ENCODE measurements around the gene ANKS1A.
"Not testable (repeated sequence)": the region's sequence is repeated elsewhere in the genome, so short reads cannot be mapped to it uniquely, and the experiment has no call there.

The ANKS1A gene

GRCh38 chr6:34917626-34918285 lies 28.7 kb downstream of the ANKS1A start:
- no peak for DNase-seq (ENCODE audit: low read depth in 3 of 3, low spot score in 1 of 3)

- no peak for DNase-seq (ENCODE audit: low read depth in 3 of 3, low spot score in 1 of 3)
Observed at GRCh38 chr6:34919651-34920050, 30.6 kb downstream of the ANKS1A start.

DNA sequence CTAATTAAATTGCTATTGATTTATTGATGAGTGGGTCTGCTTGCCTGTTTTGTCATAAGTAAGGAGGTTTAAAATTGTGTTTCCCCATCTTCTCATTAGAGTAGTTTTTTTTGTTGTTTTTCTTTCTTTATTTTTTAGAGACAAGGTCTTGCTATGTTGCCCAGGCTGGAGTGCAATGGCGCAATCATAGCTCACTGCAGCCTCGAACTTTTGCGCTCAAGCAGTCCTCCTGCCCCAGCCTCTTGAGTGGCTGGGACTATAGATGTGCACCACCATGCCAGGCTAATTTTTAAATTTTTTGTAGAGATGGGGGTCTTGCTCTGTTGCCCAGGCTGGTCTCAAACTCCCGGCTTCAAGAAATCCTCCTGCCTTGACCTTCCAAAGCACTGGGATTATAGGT lies 31.0 kb downstream of the ANKS1A start:
- DNase-seq (ENCODE audit: low read depth in 3 of 3, low spot score in 1 of 3): no peak

DNA sequence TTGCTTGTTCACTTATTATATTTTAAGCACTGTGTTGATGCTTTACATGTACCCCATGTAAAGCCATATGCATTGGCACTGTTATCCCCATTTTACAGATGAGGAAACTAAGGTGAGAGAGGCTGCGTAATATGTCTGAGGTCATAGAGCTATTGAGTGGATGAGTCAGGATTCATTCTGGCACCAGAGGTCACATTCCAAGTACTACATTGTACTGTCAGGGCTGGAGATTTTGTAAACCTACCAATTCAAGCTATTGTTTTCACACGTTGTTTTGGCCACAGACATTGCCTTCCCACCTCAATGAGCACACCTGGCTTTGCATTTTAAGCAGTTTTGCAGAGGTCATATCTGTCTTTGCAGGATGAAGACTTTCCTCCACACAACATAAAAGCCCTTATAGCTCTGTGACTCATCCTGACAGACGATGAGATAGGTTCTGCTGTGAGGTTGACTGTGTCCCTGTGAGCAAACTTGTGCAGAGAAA lies 33.2 kb downstream of the ANKS1A start:
- no peak for DNase-seq (ENCODE audit: low read depth in 3 of 3, low spot score in 1 of 3)

DNA sequence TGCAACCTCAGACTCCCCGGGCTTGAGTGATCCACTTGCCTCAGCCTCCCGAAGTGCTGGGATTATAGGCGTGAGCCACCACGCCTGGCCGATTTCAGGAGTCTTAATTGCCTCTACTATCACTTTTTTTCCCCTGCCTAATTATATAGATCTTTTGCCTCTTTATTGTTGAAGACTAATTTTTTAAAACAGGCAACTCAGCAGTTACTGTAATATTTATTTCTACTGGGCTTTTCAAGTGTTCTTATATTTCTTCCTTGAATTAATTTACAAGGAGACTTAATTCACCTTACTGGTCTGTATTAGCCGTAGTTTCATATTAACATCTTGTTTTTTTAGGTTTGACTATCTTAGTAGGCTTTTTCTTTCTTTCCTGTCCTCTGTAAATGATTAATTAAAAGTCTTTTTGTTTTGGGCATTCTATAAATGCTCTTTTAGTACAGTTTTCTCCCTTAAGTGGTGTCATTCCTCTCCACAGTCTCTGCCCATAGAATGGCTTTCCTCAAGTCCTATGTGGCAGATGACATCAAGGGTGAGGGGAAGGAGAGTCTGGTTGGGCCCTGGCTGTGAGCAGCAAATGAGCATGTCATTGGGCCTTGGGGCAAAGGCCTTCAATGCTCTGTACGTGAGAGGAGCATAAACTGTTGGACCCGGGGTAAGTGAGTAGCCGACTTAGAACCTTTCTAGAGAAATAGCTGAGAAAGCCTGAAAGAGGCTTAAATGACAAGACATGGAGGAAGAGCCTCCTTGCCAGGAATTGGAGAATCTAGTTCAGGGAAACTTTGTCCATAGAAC lies 36.0 kb downstream of the ANKS1A start:
- DNase-seq (ENCODE audit: low read depth in 3 of 3, low spot score in 1 of 3): no peak

DNA sequence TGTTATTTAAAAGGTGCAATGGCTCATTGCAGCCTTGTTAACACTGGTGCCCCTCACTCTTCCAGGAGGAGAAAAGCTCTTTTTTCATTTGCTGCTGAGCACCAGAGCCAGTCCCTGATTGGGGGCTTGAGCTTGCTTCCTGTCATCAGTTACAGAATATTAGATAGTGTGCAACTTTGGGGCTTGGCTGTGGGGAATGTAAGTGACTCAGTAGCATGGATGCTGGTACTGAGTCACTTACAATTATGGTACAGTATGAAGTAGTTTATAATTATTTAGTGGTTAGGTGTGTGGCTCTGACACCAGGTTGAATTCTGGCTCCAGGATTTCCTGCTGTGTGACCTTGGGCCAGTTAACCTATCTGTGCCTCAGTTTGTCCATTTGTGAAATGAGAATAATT lies 37.6 kb downstream of the ANKS1A start:
- no peak for DNase-seq (ENCODE audit: low read depth in 3 of 3, low spot score in 1 of 3)

DNA sequence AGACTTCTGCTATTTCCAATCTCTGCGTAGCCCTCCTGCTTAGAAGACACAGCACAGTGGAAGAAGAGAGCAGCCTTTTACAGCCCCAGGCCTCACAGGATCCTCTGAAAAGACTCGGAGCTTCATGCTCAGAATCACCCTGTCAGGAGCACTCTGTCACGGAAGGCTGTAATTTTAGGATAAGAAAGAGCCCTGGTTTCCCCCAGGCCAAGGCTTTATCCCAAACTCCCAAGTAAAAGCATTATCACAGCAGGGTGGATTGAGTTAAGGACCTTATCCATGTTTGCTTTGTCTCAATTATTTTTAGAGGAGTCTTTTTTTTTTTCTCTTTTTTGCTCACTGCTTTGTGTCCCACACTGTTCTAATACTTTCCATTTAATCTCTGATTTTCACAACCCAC lies 39.2 kb downstream of the ANKS1A start:
- DNase-seq (ENCODE audit: low read depth in 3 of 3, low spot score in 1 of 3): no peak

- no peak for DNase-seq (ENCODE audit: low read depth in 3 of 3, low spot score in 1 of 3)
Observed at GRCh38 chr6:34928695-34929094, 39.6 kb downstream of the ANKS1A start.

DNA sequence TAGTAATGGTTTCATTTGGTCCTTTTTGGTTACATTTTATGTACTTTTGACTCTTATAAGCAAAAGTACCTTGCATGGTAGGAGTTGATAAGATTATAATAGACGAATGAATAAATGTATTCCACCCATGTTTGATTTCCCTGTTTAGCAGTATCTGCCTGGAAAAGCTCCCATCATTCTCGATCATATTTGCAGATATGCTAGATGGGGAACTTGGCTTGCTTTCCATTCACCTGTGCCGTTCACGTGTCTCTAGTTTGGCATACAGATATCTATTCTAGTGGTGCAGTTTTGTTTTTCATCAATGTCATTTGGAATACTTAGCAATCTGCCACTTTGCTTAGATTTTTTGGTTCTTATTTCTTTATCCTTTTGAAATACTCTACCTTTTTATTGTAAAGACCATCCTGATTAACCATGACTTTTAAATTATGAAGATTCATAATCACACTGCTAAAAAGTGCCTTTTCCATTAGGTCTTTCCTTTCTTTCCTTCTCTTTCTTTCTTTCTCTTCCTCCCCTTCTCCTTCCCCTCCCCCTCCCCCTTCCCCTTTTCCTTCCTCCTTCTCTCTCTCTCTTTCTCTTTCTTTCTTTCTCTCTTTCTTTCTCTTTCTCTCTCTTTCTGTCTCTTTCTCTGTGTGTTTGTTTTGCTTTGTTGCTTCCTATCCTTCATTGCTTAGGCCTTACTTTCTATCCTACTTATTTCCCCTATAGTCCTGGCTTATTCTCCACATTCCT lies 40.4 kb downstream of the ANKS1A start:
- no peak for DNase-seq (ENCODE audit: low read depth in 3 of 3, low spot score in 1 of 3)

DNA sequence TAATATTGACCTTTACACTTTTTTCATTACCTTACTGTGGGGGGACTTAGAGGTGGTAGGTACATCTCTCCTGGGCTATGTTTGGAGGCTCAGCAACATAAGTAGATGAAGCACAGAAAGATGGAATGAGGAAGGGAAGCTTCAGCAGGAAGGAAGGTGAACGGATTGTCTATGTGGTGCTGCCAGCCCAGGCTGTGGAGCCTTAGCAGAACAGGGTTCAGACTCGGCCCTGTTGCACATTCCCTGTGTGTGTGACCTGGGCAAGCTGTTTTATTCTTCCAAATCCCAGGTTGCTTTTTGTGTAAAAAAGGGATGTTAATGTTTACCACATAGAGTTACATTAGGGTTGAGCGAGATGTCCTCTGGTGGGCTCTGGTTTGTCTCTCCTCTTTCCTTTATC lies 41.2 kb downstream of the ANKS1A start:
- no peak for DNase-seq (ENCODE audit: low read depth in 3 of 3, low spot score in 1 of 3)

DNA sequence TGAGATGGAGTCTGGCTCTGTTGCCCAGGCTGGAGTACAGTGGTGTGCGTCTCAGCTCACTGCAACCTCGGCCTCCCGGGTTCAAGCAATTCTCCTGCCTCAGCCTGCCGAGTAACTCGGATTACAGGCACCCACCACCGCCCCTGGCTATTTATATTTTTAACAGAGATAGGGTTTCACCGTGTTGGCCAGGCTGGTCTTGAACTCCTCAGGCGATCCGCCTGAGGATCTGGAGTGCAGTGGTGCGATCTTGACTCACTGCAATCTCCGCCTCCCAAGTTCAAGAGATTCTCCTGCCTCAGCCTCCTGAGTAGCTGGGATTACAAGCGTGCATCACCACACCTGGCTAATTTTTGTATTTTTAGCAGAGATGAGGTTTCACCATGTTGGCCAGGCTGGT lies 43.1 kb downstream of the ANKS1A start:
- not testable (repeated sequence) for DNase-seq (ENCODE audit: low read depth in 3 of 3, low spot score in 1 of 3)

DNA sequence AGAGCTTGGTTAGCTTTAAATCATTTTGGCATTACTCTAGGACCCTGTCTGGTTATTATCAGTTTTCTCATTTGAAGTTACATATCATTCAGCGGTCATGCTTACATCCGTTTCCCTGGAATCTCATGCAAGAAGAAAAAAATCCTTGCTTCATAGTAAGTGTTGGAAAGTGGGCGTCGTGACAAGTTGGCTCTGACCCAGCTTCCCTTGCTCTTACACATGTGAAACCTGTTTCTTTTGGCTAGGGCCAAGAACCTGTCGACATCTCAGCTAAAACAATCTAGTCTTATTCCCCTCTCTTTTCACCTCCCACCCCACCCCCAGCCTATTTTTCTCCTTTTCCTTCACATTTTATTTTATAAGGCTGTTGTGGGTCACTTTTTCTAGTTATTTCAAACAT lies 45.5 kb downstream of the ANKS1A start:
- no peak for DNase-seq (ENCODE audit: low read depth in 3 of 3, low spot score in 1 of 3)

DNA sequence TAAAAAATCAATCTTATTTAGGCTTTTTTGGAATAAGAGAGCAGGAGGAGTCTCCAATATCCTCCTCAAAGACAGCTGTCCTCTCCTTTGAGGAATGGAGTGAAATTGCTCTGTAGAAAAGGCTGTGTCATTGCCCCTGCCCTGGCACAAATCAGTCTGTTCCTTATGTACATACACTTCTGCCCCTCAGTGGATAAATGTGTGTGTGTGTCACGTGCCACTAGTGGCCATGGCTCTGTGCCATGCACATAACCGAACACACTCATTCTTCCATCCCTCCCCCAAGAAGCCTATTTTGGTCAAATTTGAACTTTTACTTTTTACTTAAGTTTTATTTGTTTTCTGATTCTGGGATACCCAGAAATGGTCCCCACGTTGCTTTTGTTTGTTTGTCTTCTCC lies 49.2 kb downstream of the ANKS1A start:
- no peak for DNase-seq (ENCODE audit: low read depth in 3 of 3, low spot score in 1 of 3)

GRCh38 chr6:34940030-34940434 lies 51.0 kb downstream of the ANKS1A start:
- no peak for DNase-seq (ENCODE audit: low read depth in 3 of 3, low spot score in 1 of 3)

- DNase-seq (ENCODE audit: low read depth in 3 of 3, low spot score in 1 of 3): no peak
Observed at GRCh38 chr6:34941421-34941820, 52.4 kb downstream of the ANKS1A start.

GRCh38 chr6:34945317-34945716 lies 56.3 kb downstream of the ANKS1A start:
- DNase-seq (ENCODE audit: low read depth in 3 of 3, low spot score in 1 of 3): no peak

DNA sequence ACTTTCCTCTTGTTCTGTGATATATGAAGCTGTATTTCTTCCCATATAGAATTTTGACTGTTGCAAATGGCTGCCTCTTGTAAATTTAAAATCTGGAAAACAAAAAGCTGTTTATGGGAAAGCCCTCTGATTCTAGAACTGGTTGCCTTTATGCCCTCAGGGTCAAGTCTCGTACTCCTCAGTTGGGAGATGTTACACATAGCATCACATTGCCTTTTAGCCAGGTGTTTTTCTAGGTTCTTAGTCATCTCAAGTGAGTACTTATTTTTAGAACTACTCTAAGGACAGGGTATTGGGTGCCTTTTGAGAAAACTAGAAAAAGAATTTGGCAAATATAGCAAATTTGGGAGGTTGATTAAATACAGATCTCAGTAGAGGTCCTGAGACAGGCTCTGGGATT lies 58.5 kb downstream of the ANKS1A start:
- DNase-seq (ENCODE audit: low read depth in 3 of 3, low spot score in 1 of 3): no peak

- no peak for DNase-seq (ENCODE audit: low read depth in 3 of 3, low spot score in 1 of 3)
Observed at GRCh38 chr6:34949636-34950035, 60.6 kb downstream of the ANKS1A start.

GRCh38 chr6:34950849-34951248 lies 61.8 kb downstream of the ANKS1A start:
- no peak for DNase-seq (ENCODE audit: low read depth in 3 of 3, low spot score in 1 of 3)

DNA sequence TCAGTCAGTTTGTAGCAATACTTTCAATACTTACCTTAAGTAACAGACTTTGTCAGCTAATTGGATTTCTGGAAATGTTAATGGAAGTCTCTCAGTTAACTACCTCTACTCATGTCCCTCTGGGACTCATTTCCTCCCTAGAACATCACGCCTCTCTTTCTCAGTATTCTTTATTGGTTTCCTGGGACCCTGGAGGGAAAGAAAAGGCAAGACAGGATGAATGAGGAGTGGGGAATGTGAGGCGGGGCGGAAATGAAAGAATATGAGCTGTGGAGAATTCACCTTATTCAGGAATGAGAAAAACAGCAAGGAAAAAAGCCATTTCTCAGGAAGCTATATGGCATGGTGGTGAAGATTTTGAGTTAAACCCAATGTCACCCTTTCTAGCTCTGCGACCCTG lies 62.7 kb downstream of the ANKS1A start:
- DNase-seq (ENCODE audit: low read depth in 3 of 3, low spot score in 1 of 3): no peak

- DNase-seq (ENCODE audit: low read depth in 3 of 3, low spot score in 1 of 3): no peak
Observed at GRCh38 chr6:34953061-34954025, 64.3 kb downstream of the ANKS1A start.

Measured in stimulated activated CD4-positive, alpha-beta T cell treated with anti-CD3 and anti-CD28 coated beads, TNF-alpha, amount 100 ng/mL, for 1 hour (primary cell).